GM12878 (cell line): Measurements from ENCODE around the gene MBD5. TPM values are rescaled to one million over a fixed set of nuclear protein-coding genes. Genes with fewer than 3 reads are reported as not detected.

ENCODE experiments used
- ATAC-seq: fragments of 200-7000 bp; cut with Tn5 transposase; 3 replicates; pipeline ENCODE4 v1.9.1; 2020; ENCODE audit warnings: mild to moderate bottlenecking, moderate library complexity
- BruUV-seq: library from RNA; stranded (reverse); fragments of 400-500 nt; replicated peaks from 2 replicates; lab custom pipeline; 2021; lab: Mats Ljungman, UMichigan
- CTCF ChIA-PET: fragments of 300-600 bp; sonication (Branson Sonifier 250); formaldehyde crosslinking; extraction: SDS; loops from one replicate; lab custom pipeline; 2021; ENCODE audit warnings: inconsistent platforms; lab: Yijun Ruan, JAX
- POLR2A ChIA-PET: fragments of 350-600 bp; formaldehyde crosslinking; extraction: SDS; loops from one replicate; lab custom pipeline; 2021; ENCODE audit warnings: inconsistent platforms; lab: Charles Lee
- RAD21 ChIA-PET: fragments of 300-600 bp; sonication (Branson Sonifier 250); formaldehyde crosslinking; loops from one replicate; lab custom pipeline; 2023; ENCODE audit warnings: antibody characterized with exemption; ENCODE audit not compliant: unreplicated experiment; lab: Charles Lee
- SMC1A ChIA-PET: fragments of 300-600 bp; sonication (Branson Sonifier 250); formaldehyde crosslinking; loops from one replicate; lab custom pipeline; 2023; ENCODE audit not compliant: unreplicated experiment, uncharacterized antibody; lab: Charles Lee
- DNase-seq: peaks from one replicate; pipeline ENCODE4 v3.0.0-alpha.2; 2011; ENCODE audit warnings: low read depth, low spot score
- FAIRE-seq: peaks from 3 replicates; lab custom pipeline; 2011; peaks lifted over from hg19 to GRCh38; lab: Jason Lieb, UNC
- H2AFZ ChIP-seq: 2 replicates; pipeline ENCODE4 v1.6.0; 2011; ENCODE audit warnings: low read depth, low read length, control low read depth; ENCODE audit not compliant: control insufficient read depth
- H3K27ac ChIP-seq: 2 replicates; pipeline ENCODE4 v1.5.1; 2011; ENCODE audit warnings: control low read depth; ENCODE audit not compliant: control insufficient read depth, insufficient read depth
- H3K27me3 ChIP-seq, 2 experiments: replicated peaks in 1 of 2; 2 replicates each; pipeline versions ENCODE4 v1.6.0 to v1.6.1; 2011; ENCODE audit warnings: low read length in 1 of 2; ENCODE audit not compliant: control insufficient read depth in 2 of 2, insufficient read depth in 2 of 2
- H3K36me3 ChIP-seq, 2 experiments: 2 replicates each; pipeline ENCODE4 v1.5.1; 2011; ENCODE audit warnings: low read length in 1 of 2; ENCODE audit not compliant: control insufficient read depth in 2 of 2, insufficient read depth in 2 of 2
- H3K4me1 ChIP-seq: 2 replicates; pipeline ENCODE4 v1.6.1; 2011; ENCODE audit warnings: mild to moderate bottlenecking, low read length, moderate library complexity, mixed read lengths; ENCODE audit not compliant: control insufficient read depth, insufficient read depth
- H3K4me2 ChIP-seq: 2 replicates; pipeline ENCODE4 v1.6.0; 2011; ENCODE audit warnings: control low read depth; ENCODE audit not compliant: control insufficient read depth, insufficient read depth
- H3K4me3 ChIP-seq: fragments of 200-600 bp; sonication (generic); 2 replicates; pipeline ENCODE4 v1.5.1; 2016
- H3K79me2 ChIP-seq: 2 replicates; pipeline ENCODE4 v1.6.0; 2011; ENCODE audit warnings: low read length; ENCODE audit not compliant: control insufficient read depth, insufficient read depth
- H3K9ac ChIP-seq: 2 replicates; pipeline ENCODE4 v1.8.0; 2011; ENCODE audit warnings: low read length, control low read depth, mixed read lengths; ENCODE audit not compliant: control insufficient read depth, insufficient read depth
- H3K9me3 ChIP-seq: replicated peaks from 3 replicates; pipeline ENCODE4 v1.5.1; 2011; ENCODE audit warnings: mild to moderate bottlenecking, low read length; ENCODE audit not compliant: control insufficient read depth, insufficient read depth
- H4K20me1 ChIP-seq: 2 replicates; pipeline ENCODE4 v1.6.0; 2011; ENCODE audit not compliant: control insufficient read depth, insufficient read depth
- ASH2L ChIP-seq: fragments of 300-600, 200-600 bp; sonication (generic); IDR thresholded peaks from 2 replicates; pipeline ENCODE4 v1.6.1; 2017; ENCODE audit warnings: low read depth, mild to moderate bottlenecking, borderline replicate concordance
- ATF7 ChIP-seq: fragments of 450-650 bp; IDR thresholded peaks from 2 replicates; pipeline ENCODE4 v1.6.1; 2016; ENCODE audit warnings: low read depth, mild to moderate bottlenecking
- EGR1 ChIP-seq, 2 experiments: IDR thresholded peaks; 1 replicate in 1 of 2; 2 replicates in 1 of 2; pipeline ENCODE4 v1.6.1; 2011 to 2012; ENCODE audit warnings: low read depth in 2 of 2, low read length in 2 of 2, borderline replicate concordance in 1 of 2, mild to moderate bottlenecking in 1 of 2, moderate library complexity in 1 of 2
- ETV6 ChIP-seq, 2 experiments: fragments of 450-650 bp in 1 of 2; IDR thresholded peaks in 1 of 2; conservative IDR thresholded peaks in 1 of 2; 2 replicates each; pipeline ENCODE4 v1.6.1; 2014; ENCODE audit warnings: antibody characterized with exemption in 1 of 2, borderline replicate concordance in 1 of 2, low read depth in 1 of 2, mild to moderate bottlenecking in 1 of 2, moderate library complexity in 1 of 2
- FOXK2 ChIP-seq: fragments of 450-650 bp; IDR thresholded peaks from 2 replicates; pipeline ENCODE4 v1.6.1; 2017; ENCODE audit warnings: mild to moderate bottlenecking, moderate library complexity
- IKZF2 ChIP-seq, 2 experiments: fragments of 450-650 bp; IDR thresholded peaks; 2 replicates each; pipeline ENCODE4 v1.6.1; 2017; ENCODE audit warnings: mild to moderate bottlenecking in 2 of 2, moderate library complexity in 2 of 2
- MLLT1 ChIP-seq: fragments of 450-650 bp; IDR thresholded peaks from 2 replicates; pipeline ENCODE4 v1.6.1; 2016; ENCODE audit warnings: mild to moderate bottlenecking
- MXI1 ChIP-seq: fragments of 150-350 bp; IDR thresholded peaks from 2 replicates; pipeline ENCODE4 v1.6.1; 2011; ENCODE audit warnings: low read depth, mild to moderate bottlenecking, inconsistent platforms, low read length, improper control_type of control experiment
- RB1 ChIP-seq: fragments of 450-650 bp; formaldehyde crosslinking; IDR thresholded peaks from 2 replicates; pipeline ENCODE4 v1.6.1; 2017; ENCODE audit warnings: mild to moderate bottlenecking, borderline replicate concordance
- RELA ChIP-seq: fragments of 450-650 bp; IDR thresholded peaks from 2 replicates; pipeline ENCODE4 v1.8.0; 2014; ENCODE audit warnings: borderline replicate concordance; ENCODE audit not compliant: partially characterized antibody
- RUNX3 ChIP-seq: IDR thresholded peaks from 2 replicates; pipeline ENCODE4 v1.6.1; 2012; ENCODE audit warnings: low read length, inconsistent platforms
- SIN3A ChIP-seq: IDR thresholded peaks from 2 replicates; pipeline ENCODE4 v1.6.1; 2012; ENCODE audit warnings: low read depth, low read length, improper control_type of control experiment
- SRF ChIP-seq, 2 experiments: IDR thresholded peaks; 2 replicates each; pipeline ENCODE4 v1.6.1; 2011; ENCODE audit warnings: low read depth in 2 of 2, low read length in 2 of 2, mild to moderate bottlenecking in 1 of 2, moderate library complexity in 1 of 2
- STAT1 ChIP-seq: fragments of 450-650 bp; conservative IDR thresholded peaks from 2 replicates; pipeline ENCODE4 v1.6.1; 2014; ENCODE audit warnings: antibody characterized with exemption, mild to moderate bottlenecking
- TCF3 ChIP-seq: IDR thresholded peaks from 2 replicates; pipeline ENCODE4 v1.6.1; 2012; ENCODE audit warnings: low read depth, mild to moderate bottlenecking, low read length, borderline replicate concordance; ENCODE audit not compliant: insufficient read depth
- ZBTB33 ChIP-seq: fragments of 450-650 bp; IDR thresholded peaks from 2 replicates; pipeline ENCODE4 v1.6.1; 2017; ENCODE audit warnings: mild to moderate bottlenecking
- WGBS: methylation state at CpG from one replicate; pipeline ENCODE4 v1.1.6; 2016; ENCODE audit warnings: low lambda C conversion rate; ENCODE audit not compliant: insufficient replicate concordance, insufficient coverage; ENCODE audit errors: missing lambda C conversion rate; 5-methylcytosine and 5-hydroxymethylcytosine counted together
- in situ Hi-C: fragments of 300-500 bp; cut with MboI; formaldehyde crosslinking; loops from 9 replicates; pipeline ENCODE4 v1.14.3; 2018; ENCODE audit warnings: mixed read lengths
- intact Hi-C: fragments of 100-400 bp; cut with micrococcal nuclease; formaldehyde crosslinking; loops from one replicate; pipeline ENCODE4 v1.14.2; 2022; ENCODE audit not compliant: unreplicated experiment
- polyA plus RNA-seq, 11 experiments: library from polyadenylated mRNA; depleted of rRNA in 4 of 11; unstranded in 6 of 11; stranded (reverse) in 5 of 11; fragments of >200 nt; fragmentation: Nextera tagmentation in 4 of 11; fragmentation: Illumina TruSeq in 1 of 11; extraction: Ambion mirVana in 4 of 11; extraction: Trizol in 1 of 11; gene quantifications; 1 replicate in 1 of 11; 2 replicates in 10 of 11; pipeline versions ENCODE4 v1.2.1 to v1.2.3, GENCODE V29; 2011 to 2016; ENCODE audit warnings: inconsistent platforms in 2 of 11, missing spikeins in 2 of 11, low read depth in 1 of 11
- total RNA-seq, 4 experiments: library from RNA; depleted of rRNA in 3 of 4; stranded (reverse); fragments of >200 nt in 3 of 4; fragmentation: Illumina TruSeq in 1 of 4; extraction: Trizol in 1 of 4; gene quantifications; 2 replicates each; pipeline versions ENCODE4 v1.2.1 to v1.2.3, GENCODE V29; 2013 to 2021

The MBD5 gene
- total and polyA plus RNA-seq, 10 of the 15 experiments (the other 5 are each of a cell fraction or from before 2014, with no cell fraction given) = 7.4 to 58.0 (median 21.2) TPM

GRCh38 chr2:148006249-148007007 lies 14.5 kb upstream of the MBD5 start:
- peaks cover 6% of the 10 kb centered on the region; the same call in 2 of the 3 replicates for H3K9me3 ChIP-seq
- no peaks in the 10 kb centered on the region for H3K27me3 ChIP-seq
- H3K79me2 ChIP-seq = peaks cover 29% of the 10 kb centered on the region
- H3K36me3 ChIP-seq = no peaks in the 10 kb centered on the region
- POLR2A ChIA-PET = no interaction called here
- no peaks in the 10 kb centered on the region for H4K20me1 ChIP-seq
- H3K27ac ChIP-seq = no peak overlapping the region
- in situ Hi-C loops = no loop called here
- H2AFZ ChIP-seq = no peak overlapping the region
- SMC1A ChIA-PET = interaction anchor here (0.8 to 1.3 kb wide), 4 partner anchors 10 to 503 kb away, joined by 3 to 6 read pairs (median 4); no protein-coding TSS in a partner anchor
- H3K9ac ChIP-seq = no peak overlapping the region
- no peaks in the 10 kb centered on the region for H3K4me1 ChIP-seq
- no peak overlapping the region for H3K4me2 ChIP-seq
- no peak for FAIRE-seq
- WGBS = 74% methylated on average over 6 of the region's 6 CpGs
- CTCF ChIA-PET = interaction anchor here (1.1 kb wide), 2 partner anchors 17 to 503 kb away, joined by 4 read pairs; no protein-coding TSS in a partner anchor
- TF ChIP-seq ASH2L = no peak
- no peak for TF ChIP-seq MLLT1
- no peak for TF ChIP-seq STAT1
- no peak for TF ChIP-seq ATF7
- no peak for TF ChIP-seq EGR1 (IDR thresholded peaks at IDR 0.05; ENCODE audit: borderline replicate concordance in 1 of 2, low read depth in 2 of 2, low read length in 2 of 2)
- no peak for TF ChIP-seq TCF3
- TF ChIP-seq RB1 = no peak
- no peak for TF ChIP-seq SIN3A
- TF ChIP-seq ETV6 (conservative IDR thresholded peaks at IDR 0.05 in 1 of 2, IDR thresholded peaks at IDR 0.05 in 1 of 2; ENCODE audit: borderline replicate concordance in 1 of 2, low read depth in 1 of 2) = no peak
- no peak for TF ChIP-seq IKZF2 (IDR thresholded peaks at IDR 0.05)
- TF ChIP-seq ZBTB33 = no peak
- no peak for TF ChIP-seq FOXK2
- no peak for TF ChIP-seq MXI1
- TF ChIP-seq RELA = no peak
- TF ChIP-seq SRF (IDR thresholded peaks at IDR 0.05; ENCODE audit: low read depth in 2 of 2, low read length in 2 of 2) = no peak
- TF ChIP-seq RUNX3 = no peak
- TF ChIP-seq, all 136 proteins: peak for 0
- H3K4me3 ChIP-seq = no peak overlapping the region
- ATAC-seq = peak; percentile 22; the same call in 2 of the 3 replicates
- RAD21 ChIA-PET = interaction anchor here (1.4 to 1.5 kb wide), 2 partner anchors 14 to 16 kb away, joined by 5 to 6 read pairs; partner anchors contain the start of genes MBD5 and ORC4
- intact Hi-C loops = no loop called here
- DNase-seq = no peak
- BruUV-seq = no TSS peak
